Gastrocnemius medialis (tissue), 4 donors: ENCODE results near the gene ATP13A3.

ENCODE experiments used
- POLR2A ChIP-seq, 2 donors: fragments of 450-650 bp; IDR thresholded peaks; one replicate each; pipeline ENCODE4 v1.6.1; 2017; ENCODE audit warnings: antibody characterized with exemption in 2 of 2, mild to moderate bottlenecking in 2 of 2, moderate library complexity in 2 of 2
- TF ChIP-seq, protein P1 (sequence below), 5 experiments: fragments of 450-650 bp in 3 of 5; fragments of 200-600 bp in 2 of 5; sonication (generic) in 2 of 5; IDR thresholded peaks in 4 of 5; conservative IDR thresholded peaks in 1 of 5; 1 replicate in 4 of 5; 2 replicates in 1 of 5; pipeline ENCODE4 v1.5.1; 2016 to 2019; ENCODE audit warnings: antibody characterized with exemption in 5 of 5, mild to moderate bottlenecking in 3 of 5, moderate library complexity in 3 of 5

DNA sequence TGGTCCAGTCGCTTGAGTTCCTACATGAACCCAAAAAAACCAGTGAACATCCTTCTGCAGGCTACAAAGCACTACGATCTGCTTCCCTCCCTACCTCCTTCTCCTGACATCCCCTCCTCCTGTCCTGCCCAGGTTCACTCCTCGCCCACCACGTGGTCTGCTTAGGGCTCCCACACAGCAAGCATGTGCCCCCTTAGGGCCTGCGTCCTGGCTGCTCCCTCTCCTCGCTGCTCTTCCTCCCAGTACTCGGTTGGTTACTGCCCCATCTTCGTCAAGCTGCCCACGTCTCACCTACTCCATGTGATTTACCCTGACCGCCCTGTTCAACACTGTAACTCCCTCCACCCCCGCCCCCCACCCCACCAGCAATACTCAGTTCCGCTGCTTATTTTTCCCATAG lies 20.8 kb upstream of the ATP13A3 start:
- no peak for TF ChIP-seq POLR2A (IDR thresholded peaks at IDR 0.05)
- TF ChIP-seq, protein P1, sequence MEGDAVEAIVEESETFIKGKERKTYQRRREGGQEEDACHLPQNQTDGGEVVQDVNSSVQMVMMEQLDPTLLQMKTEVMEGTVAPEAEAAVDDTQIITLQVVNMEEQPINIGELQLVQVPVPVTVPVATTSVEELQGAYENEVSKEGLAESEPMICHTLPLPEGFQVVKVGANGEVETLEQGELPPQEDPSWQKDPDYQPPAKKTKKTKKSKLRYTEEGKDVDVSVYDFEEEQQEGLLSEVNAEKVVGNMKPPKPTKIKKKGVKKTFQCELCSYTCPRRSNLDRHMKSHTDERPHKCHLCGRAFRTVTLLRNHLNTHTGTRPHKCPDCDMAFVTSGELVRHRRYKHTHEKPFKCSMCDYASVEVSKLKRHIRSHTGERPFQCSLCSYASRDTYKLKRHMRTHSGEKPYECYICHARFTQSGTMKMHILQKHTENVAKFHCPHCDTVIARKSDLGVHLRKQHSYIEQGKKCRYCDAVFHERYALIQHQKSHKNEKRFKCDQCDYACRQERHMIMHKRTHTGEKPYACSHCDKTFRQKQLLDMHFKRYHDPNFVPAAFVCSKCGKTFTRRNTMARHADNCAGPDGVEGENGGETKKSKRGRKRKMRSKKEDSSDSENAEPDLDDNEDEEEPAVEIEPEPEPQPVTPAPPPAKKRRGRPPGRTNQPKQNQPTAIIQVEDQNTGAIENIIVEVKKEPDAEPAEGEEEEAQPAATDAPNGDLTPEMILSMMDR (IDR thresholded peaks at IDR 0.05 in 4 of 5, conservative IDR thresholded peaks at IDR 0.05 in 1 of 5) = no peak
